OCI-LY7 (cell line): ENCODE measurements around the gene MEF2C. TPM values are rescaled to one million over a fixed set of nuclear protein-coding genes. Genes with fewer than 3 reads are reported as not detected.

Experiments used
- BruUV-seq: library from RNA; stranded (reverse); fragments of 400-500 nt; replicated peaks from 2 replicates; lab custom pipeline; 2021; lab: Mats Ljungman, UMichigan
- CTCF ChIA-PET: fragments of 300-600 bp; sonication (Branson Sonifier 250); formaldehyde crosslinking; loops from one replicate; lab custom pipeline; 2022; ENCODE audit warnings: antibody characterized with exemption; ENCODE audit not compliant: unreplicated experiment; lab: Charles Lee
- POLR2A ChIA-PET: fragments of 300-600 bp; sonication (Branson Sonifier 250); formaldehyde crosslinking; loops from one replicate; lab custom pipeline; 2022; ENCODE audit warnings: antibody characterized with exemption; lab: Charles Lee
- DNase-seq: peaks from one replicate; pipeline ENCODE4 v3.0.0-alpha.2; 2015; ENCODE audit warnings: low spot score
- H2AFZ ChIP-seq: fragments of 200-600 bp; sonication (generic), shearing (Covaris generic); 2 replicates; pipeline ENCODE4 v1.6.1; 2014; ENCODE audit warnings: mild to moderate bottlenecking, antibody characterized with exemption, low read length, moderate library complexity
- H3K27ac ChIP-seq: fragments of 200-600 bp; sonication (generic); 2 replicates; pipeline ENCODE4 v1.5.1; 2014; ENCODE audit warnings: mixed run types, low read depth, mild to moderate bottlenecking, moderate library complexity, low read length, inconsistent platforms; ENCODE audit not compliant: poor library complexity, severe bottlenecking
- H3K36me3 ChIP-seq: fragments of 200-600 bp; sonication (generic); 2 replicates; pipeline ENCODE4 v1.6.1; 2014; ENCODE audit warnings: mild to moderate bottlenecking, antibody characterized with exemption, low read length, moderate library complexity, mixed read lengths; ENCODE audit not compliant: insufficient read depth
- H3K4me1 ChIP-seq: fragments of 200-600 bp; sonication (generic); 2 replicates; pipeline ENCODE4 v1.5.1; 2014; ENCODE audit warnings: mild to moderate bottlenecking, low read length; ENCODE audit not compliant: insufficient read depth, poor library complexity, severe bottlenecking
- H3K4me2 ChIP-seq: fragments of 200-600 bp; sonication (generic); 2 replicates; pipeline ENCODE4 v1.6.1; 2014; ENCODE audit warnings: mild to moderate bottlenecking, low read length
- H3K4me3 ChIP-seq: fragments of 200-600 bp; sonication (generic); 2 replicates; pipeline ENCODE4 v1.5.1; 2014; ENCODE audit warnings: mild to moderate bottlenecking, low read depth, low read length; ENCODE audit not compliant: poor library complexity, severe bottlenecking
- H3K79me2 ChIP-seq: fragments of 200-600 bp; sonication (generic); 2 replicates; pipeline ENCODE4 v1.6.1; 2016; ENCODE audit warnings: low read depth, mild to moderate bottlenecking, low read length, moderate library complexity, mixed read lengths; ENCODE audit not compliant: insufficient read depth
- H3K9me2 ChIP-seq: fragments of 200-600 bp; sonication (generic); 2 replicates; pipeline ENCODE4 v1.6.1; 2016; ENCODE audit warnings: mild to moderate bottlenecking, low read length, mixed read lengths; ENCODE audit not compliant: insufficient read depth
- H3K9me3 ChIP-seq: fragments of 200-600 bp; sonication (generic); 2 replicates; pipeline ENCODE4 v1.6.1; 2014; ENCODE audit warnings: mild to moderate bottlenecking, mixed run types, low read length, mixed read lengths
- H4K20me1 ChIP-seq: fragments of 200-600 bp; sonication (generic); 2 replicates; pipeline ENCODE4 v1.6.1; 2014; ENCODE audit warnings: mild to moderate bottlenecking, antibody characterized with exemption, low read length, moderate library complexity, mixed read lengths; ENCODE audit not compliant: insufficient read depth
- EZH2phosphoT487 ChIP-seq: fragments of 200-600 bp; sonication (generic); IDR thresholded peaks from 2 replicates; pipeline ENCODE4 v1.6.1; 2018; ENCODE audit warnings: low read depth, borderline replicate concordance, mild to moderate bottlenecking, mixed run types, antibody characterized with exemption, low read length, moderate library complexity, mixed read lengths
- intact Hi-C: fragments of 100-400 bp; cut with micrococcal nuclease; formaldehyde crosslinking; loops from one replicate; pipeline ENCODE4 v1.10.0; 2022; ENCODE audit not compliant: unreplicated experiment
- total RNA-seq, 2 experiments: library from RNA; depleted of rRNA in 1 of 2; stranded (reverse); fragments of >200 nt in 1 of 2; shearing (Covaris generic) in 1 of 2; gene quantifications; 2 replicates each; pipeline ENCODE4 v1.2.3, GENCODE V29; 2014 to 2022
- TF ChIP-seq, protein P1 (sequence below): fragments of 200-600 bp; sonication (generic); conservative IDR thresholded peaks from 2 replicates; pipeline ENCODE4 v1.5.1; 2014; ENCODE audit warnings: mild to moderate bottlenecking, antibody characterized with exemption, low read length, moderate library complexity, mixed read lengths

Gene MEF2C
- total RNA-seq, 2 experiments from 2014 or later = 5.5 to 57.6 TPM

DNA sequence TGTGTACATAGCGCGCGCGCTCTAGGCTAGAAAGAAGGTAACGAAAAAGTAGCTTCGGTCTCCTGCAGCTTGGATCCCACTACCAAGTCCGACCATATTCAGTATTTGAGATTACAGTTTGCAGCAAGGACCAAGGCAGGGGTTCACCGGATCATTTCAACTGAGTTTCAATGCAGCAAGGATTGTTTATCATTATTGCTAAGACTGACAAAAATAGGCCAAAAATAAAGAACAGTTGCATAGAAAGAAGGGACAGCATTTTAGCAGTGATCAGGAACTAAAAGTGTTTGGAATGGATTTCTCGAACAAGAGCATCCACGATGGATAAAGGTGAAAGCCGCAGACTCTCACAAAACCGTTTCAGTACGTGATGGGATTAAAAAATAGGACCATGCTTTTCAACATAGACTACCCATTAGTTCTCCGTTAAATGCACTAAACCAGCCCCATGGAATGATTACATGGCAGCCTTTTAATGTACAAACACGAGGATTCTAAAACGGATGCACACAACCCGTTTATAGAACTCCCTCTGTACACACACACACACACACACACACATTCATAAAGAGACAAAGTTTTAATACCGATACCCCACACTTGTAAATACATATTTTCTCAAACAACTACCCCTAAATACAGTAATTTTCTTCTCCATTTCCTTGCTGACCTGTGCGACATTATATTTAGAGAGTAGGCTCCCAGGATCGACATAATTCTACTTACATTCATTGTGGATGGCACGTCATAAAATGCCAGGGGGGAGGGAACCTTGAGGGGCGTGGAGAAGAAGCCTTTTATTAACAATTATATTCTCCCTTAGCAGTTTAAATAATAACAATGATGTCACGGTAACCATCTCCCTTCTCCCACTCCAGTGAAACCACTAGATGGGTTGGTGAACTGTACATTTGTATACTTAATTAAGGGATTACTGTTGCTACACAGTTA is 197.1 kb downstream of the MEF2C start:
- BruUV-seq = no TSS peak
- no peaks in the 10 kb centered on the region for H3K4me1 ChIP-seq
- H2AFZ ChIP-seq = no peak overlapping the region
- no peak overlapping the region for H3K4me2 ChIP-seq
- no peaks in the 10 kb centered on the region for H3K9me3 ChIP-seq
- POLR2A ChIA-PET = no interaction called here
- H3K79me2 ChIP-seq = no peaks in the 10 kb centered on the region
- H3K4me3 ChIP-seq = no peak overlapping the region
- no peaks in the 10 kb centered on the region for H3K36me3 ChIP-seq
- no peak for TF ChIP-seq EZH2phosphoT487
- TF ChIP-seq, protein P1, sequence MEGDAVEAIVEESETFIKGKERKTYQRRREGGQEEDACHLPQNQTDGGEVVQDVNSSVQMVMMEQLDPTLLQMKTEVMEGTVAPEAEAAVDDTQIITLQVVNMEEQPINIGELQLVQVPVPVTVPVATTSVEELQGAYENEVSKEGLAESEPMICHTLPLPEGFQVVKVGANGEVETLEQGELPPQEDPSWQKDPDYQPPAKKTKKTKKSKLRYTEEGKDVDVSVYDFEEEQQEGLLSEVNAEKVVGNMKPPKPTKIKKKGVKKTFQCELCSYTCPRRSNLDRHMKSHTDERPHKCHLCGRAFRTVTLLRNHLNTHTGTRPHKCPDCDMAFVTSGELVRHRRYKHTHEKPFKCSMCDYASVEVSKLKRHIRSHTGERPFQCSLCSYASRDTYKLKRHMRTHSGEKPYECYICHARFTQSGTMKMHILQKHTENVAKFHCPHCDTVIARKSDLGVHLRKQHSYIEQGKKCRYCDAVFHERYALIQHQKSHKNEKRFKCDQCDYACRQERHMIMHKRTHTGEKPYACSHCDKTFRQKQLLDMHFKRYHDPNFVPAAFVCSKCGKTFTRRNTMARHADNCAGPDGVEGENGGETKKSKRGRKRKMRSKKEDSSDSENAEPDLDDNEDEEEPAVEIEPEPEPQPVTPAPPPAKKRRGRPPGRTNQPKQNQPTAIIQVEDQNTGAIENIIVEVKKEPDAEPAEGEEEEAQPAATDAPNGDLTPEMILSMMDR = no peak
- CTCF ChIA-PET = no interaction called here
- no peak overlapping the region for H3K27ac ChIP-seq
- H4K20me1 ChIP-seq = no peaks in the 10 kb centered on the region; the same call in 1 of the 2 replicates
- H3K9me2 ChIP-seq = no peaks in the 10 kb centered on the region
- intact Hi-C loops = no loop called here
- no peak for DNase-seq

GRCh38 chr5:88683506-88684135 is 199.4 kb downstream of the MEF2C start:
- H3K27ac ChIP-seq = no peak overlapping the region
- POLR2A ChIA-PET = interaction anchor here (0.6 to 1.7 kb wide), 3 partner anchors 8 to 633 kb away, joined by 3 to 4 read pairs (median 3); no protein-coding TSS in a partner anchor
- H3K79me2 ChIP-seq = no peaks in the 10 kb centered on the region
- CTCF ChIA-PET = no interaction called here
- no peak for DNase-seq
- BruUV-seq = no TSS peak
- no peaks in the 10 kb centered on the region for H4K20me1 ChIP-seq
- no peaks in the 10 kb centered on the region for H3K9me3 ChIP-seq
- H3K4me1 ChIP-seq = no peaks in the 10 kb centered on the region
- no peak overlapping the region for H3K4me3 ChIP-seq
- H2AFZ ChIP-seq = no peak overlapping the region
- TF ChIP-seq, protein P1 = peak; percentile 32
- no peak for TF ChIP-seq EZH2phosphoT487
- H3K9me2 ChIP-seq = no peaks in the 10 kb centered on the region
- H3K36me3 ChIP-seq = no peaks in the 10 kb centered on the region
- no peak overlapping the region for H3K4me2 ChIP-seq
- intact Hi-C loops = no loop called here
